HEK293T (cell line): ENCODE data around the gene ELL.

ENCODE experiments used
- CTCF ChIA-PET: fragments of 350-600 bp; formaldehyde crosslinking; extraction: SDS; loops from one replicate; lab custom pipeline; 2021; ENCODE audit warnings: antibody characterized with exemption, inconsistent platforms; lab: Yijun Ruan, JAX
- POLR2A ChIA-PET: fragments of 350-600 bp; formaldehyde crosslinking; extraction: SDS; loops from one replicate; lab custom pipeline; 2020; ENCODE audit warnings: antibody characterized with exemption, inconsistent platforms; lab: Yijun Ruan, JAX
- DNase-seq: peaks from one replicate; pipeline ENCODE4 v3.0.0; 2012; ENCODE audit warnings: mixed read lengths; ENCODE audit errors: extremely low spot score
- ARNT ChIP-seq: fragments of 450-650 bp; IDR thresholded peaks from 2 replicates; pipeline ENCODE4 v1.6.1; 2017; ENCODE audit warnings: mild to moderate bottlenecking
- BHLHE40 ChIP-seq: fragments of 450-650 bp; IDR thresholded peaks from 2 replicates; pipeline ENCODE4 v1.6.1; 2016; ENCODE audit warnings: mild to moderate bottlenecking, moderate library complexity, borderline replicate concordance
- CTBP1 ChIP-seq: fragments of 450-650 bp; IDR thresholded peaks from 2 replicates; pipeline ENCODE4 v1.6.1; 2016; ENCODE audit warnings: borderline replicate concordance
- ELF4 ChIP-seq: fragments of 450-650 bp; IDR thresholded peaks from 2 replicates; pipeline ENCODE4 v1.6.1; 2017; ENCODE audit warnings: antibody characterized with exemption
- FOXA1 ChIP-seq: fragments of 450-650 bp; IDR thresholded peaks from 2 replicates; pipeline ENCODE4 v1.6.1; 2016; ENCODE audit warnings: mild to moderate bottlenecking
- FOXK2 ChIP-seq: fragments of 450-650 bp; IDR thresholded peaks from 2 replicates; pipeline ENCODE4 v1.6.1; 2016; ENCODE audit warnings: mild to moderate bottlenecking
- FOXM1 ChIP-seq: fragments of 450-650 bp; IDR thresholded peaks from 2 replicates; pipeline ENCODE4 v1.6.1; 2017; ENCODE audit warnings: mild to moderate bottlenecking, borderline replicate concordance
- HDGF ChIP-seq: fragments of 450-650 bp; IDR thresholded peaks from 2 replicates; pipeline ENCODE4 v1.6.1; 2017; ENCODE audit warnings: antibody characterized with exemption, borderline replicate concordance
- L3MBTL2 ChIP-seq: fragments of 450-650 bp; conservative IDR thresholded peaks from 2 replicates; pipeline ENCODE4 v1.6.1; 2016; ENCODE audit warnings: mild to moderate bottlenecking
- LEF1 ChIP-seq: fragments of 450-650 bp; IDR thresholded peaks from 2 replicates; pipeline ENCODE4 v1.6.1; 2017; ENCODE audit warnings: mild to moderate bottlenecking, borderline replicate concordance
- NFRKB ChIP-seq: fragments of 450-650 bp; IDR thresholded peaks from 2 replicates; pipeline ENCODE4 v1.6.1; 2016; ENCODE audit warnings: mild to moderate bottlenecking, moderate library complexity
- PKNOX1 ChIP-seq: fragments of 450-650 bp; IDR thresholded peaks from 2 replicates; pipeline ENCODE4 v1.6.1; 2016
- SP1 ChIP-seq: fragments of 450-650 bp; IDR thresholded peaks from 2 replicates; pipeline ENCODE4 v1.6.1; 2017
- SUZ12 ChIP-seq: fragments of 450-650 bp; IDR thresholded peaks from 2 replicates; pipeline ENCODE4 v1.6.1; 2016; ENCODE audit warnings: mild to moderate bottlenecking
- TARDBP ChIP-seq: fragments of 450-650 bp; IDR thresholded peaks from 2 replicates; pipeline ENCODE4 v1.6.1; 2016
- ZNF384 ChIP-seq: fragments of 450-650 bp; IDR thresholded peaks from 2 replicates; pipeline ENCODE4 v1.6.1; 2016

Gene ELL

DNA sequence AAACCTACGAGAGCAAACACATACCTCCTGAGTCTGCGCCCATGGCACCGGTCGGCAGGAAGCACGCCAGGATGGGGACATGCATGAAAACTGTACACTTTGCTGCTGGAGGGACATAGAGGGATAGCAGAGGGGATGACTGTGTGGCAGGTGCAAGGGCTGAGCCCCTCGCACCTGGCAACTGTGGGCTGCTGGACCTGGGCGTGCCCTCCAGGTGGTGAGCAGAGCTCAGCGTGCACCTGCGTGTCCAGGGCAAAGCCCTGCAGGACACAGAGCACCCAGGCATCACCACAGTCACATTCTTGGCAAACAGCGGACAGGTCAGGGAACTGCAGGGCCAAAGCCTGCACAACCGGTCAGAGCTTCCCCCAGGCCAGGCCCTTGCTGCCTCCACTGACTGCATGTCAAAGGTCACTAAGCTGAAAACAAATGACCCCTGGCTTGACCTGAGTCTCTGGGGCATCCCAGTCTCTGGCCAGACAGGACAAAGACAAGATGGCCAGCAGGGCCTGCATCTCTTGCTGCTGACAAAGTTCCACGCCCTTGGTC, 75.0 kb downstream of the ELL start:
- ChIA-PET CTCF (interaction anchor here (0.6 to 1.0 kb wide), 2 partner anchors 15 to 98 kb away, joined by 3 read pairs; no protein-coding TSS in a partner anchor), POLR2A (no interaction called here)
- DNase-seq: no peak
- no peak for TF ChIP-seq FOXA1
- no peak for TF ChIP-seq ELF4
- TF ChIP-seq PKNOX1: no peak
- TF ChIP-seq BHLHE40: no peak
- no peak for TF ChIP-seq L3MBTL2

DNA sequence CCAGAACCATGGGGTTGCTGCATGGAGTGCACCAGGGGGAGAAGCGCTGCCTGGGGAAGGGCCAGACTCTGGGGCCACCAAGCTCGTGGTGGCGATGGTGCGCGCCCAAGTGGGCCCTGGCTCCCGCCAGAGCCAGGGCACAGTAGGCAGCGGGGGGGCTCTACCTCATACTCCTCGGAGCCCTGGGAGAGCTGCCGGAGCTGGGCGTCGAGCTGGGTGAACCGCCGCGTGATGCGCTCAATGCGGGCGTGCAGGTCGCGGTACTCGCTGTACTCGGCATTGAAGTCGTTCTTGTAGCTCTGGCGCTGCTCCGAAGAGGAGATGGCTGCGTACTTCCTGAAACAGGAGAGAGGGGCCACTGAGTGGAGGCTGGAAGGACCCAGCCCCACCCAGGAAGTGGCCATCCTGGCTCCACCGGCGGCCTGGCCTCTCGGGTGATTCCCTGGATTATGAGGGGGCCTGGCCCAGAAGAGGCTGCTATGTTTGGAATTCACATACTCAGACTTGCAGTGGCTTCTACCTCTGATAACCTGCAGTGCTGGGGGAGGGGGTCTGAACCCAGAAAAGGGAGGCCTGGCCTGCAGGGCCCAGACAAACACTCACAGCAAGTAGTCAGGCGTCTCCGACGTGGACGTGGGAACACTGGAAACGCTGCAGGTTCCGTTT, 75.6 kb downstream of the ELL start:
- CTCF ChIA-PET: interaction anchor here (0.6 to 1.0 kb wide), 2 partner anchors 15 to 97 kb away, joined by 3 read pairs; no protein-coding TSS in a partner anchor
- POLR2A ChIA-PET: no interaction called here
- no peak for TF ChIP-seq FOXK2
- TF ChIP-seq NFRKB: no peak
- no peak for TF ChIP-seq TARDBP
- no peak for DNase-seq

GRCh38 chr19:18445262-18445948, 76.5 kb downstream of the ELL start:
- no peak for TF ChIP-seq FOXK2
- TF ChIP-seq CTBP1: no peak
- no peak for TF ChIP-seq ARNT
- TF ChIP-seq BHLHE40: no peak
- TF ChIP-seq NFRKB: no peak
- no peak for TF ChIP-seq SUZ12
- no peak for TF ChIP-seq LEF1
- no peak for TF ChIP-seq SP1
- no peak for TF ChIP-seq ZNF384
- TF ChIP-seq L3MBTL2: no peak
- ChIA-PET CTCF (no interaction called here), POLR2A (no interaction called here)
- no peak for DNase-seq

- POLR2A ChIA-PET: no interaction called here
- no peak for DNase-seq
- CTCF ChIA-PET: no interaction called here
- TF ChIP-seq ELF4 (no peak), HDGF (no peak), BHLHE40 (no peak), LEF1 (no peak), PKNOX1 (no peak), SUZ12 (no peak), FOXM1 (no peak), ZNF384 (no peak), ARNT (no peak), FOXK2 (no peak), TARDBP (no peak), SP1 (no peak), NFRKB (no peak), FOXA1 (no peak), CTBP1 (no peak), L3MBTL2 (no peak)
These were observed 77.4 kb downstream of the ELL start for GRCh38 chr19:18444513-18444912.

DNA sequence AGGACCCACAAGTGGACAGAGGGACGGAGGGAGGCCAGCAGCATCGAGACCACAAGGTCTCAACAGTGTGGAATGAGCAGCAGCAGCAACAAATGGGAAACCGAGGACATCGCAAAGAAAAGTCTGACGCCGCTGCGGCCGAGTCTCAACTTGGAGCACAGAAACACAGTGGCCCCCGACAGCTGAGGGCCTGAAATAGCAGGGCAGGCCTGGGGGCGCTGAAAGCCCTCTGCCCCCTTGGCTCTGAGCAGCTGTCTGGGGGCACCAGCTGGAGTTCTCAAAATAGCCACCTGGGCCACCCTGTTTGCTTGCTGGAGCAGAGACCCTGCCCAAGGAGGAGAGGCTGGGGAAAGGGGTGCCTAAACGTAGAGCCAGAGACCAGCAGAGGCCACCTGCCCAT, 78.0 kb downstream of the ELL start:
- DNase-seq: no peak
- TF ChIP-seq ELF4: no peak
- TF ChIP-seq FOXK2: no peak
- TF ChIP-seq PKNOX1: no peak
- no peak for TF ChIP-seq NFRKB
- no peak for TF ChIP-seq FOXA1
- TF ChIP-seq L3MBTL2: no peak
- TF ChIP-seq ZNF384: no peak
- no peak for TF ChIP-seq FOXM1
- TF ChIP-seq ARNT: no peak
- no peak for TF ChIP-seq CTBP1
- TF ChIP-seq HDGF: no peak
- TF ChIP-seq LEF1: no peak
- TF ChIP-seq SUZ12: no peak
- no peak for TF ChIP-seq SP1
- no peak for TF ChIP-seq TARDBP
- no peak for TF ChIP-seq BHLHE40
- CTCF ChIA-PET: no interaction called here
- POLR2A ChIA-PET: no interaction called here

GRCh38 chr19:18443406-18443805, 78.5 kb downstream of the ELL start:
- POLR2A ChIA-PET: no interaction called here
- no peak for TF ChIP-seq PKNOX1
- no peak for TF ChIP-seq ARNT
- TF ChIP-seq BHLHE40: no peak
- CTCF ChIA-PET: interaction anchor here (1.1 kb wide), 1 partner anchor 18 kb away, joined by 3 read pairs; no protein-coding TSS in a partner anchor
- DNase-seq: no peak
